ENCODE measurements around the gene ST6GALNAC3.

- TF ChIP-seq POLR2AphosphoS5 (IDR thresholded peaks at IDR 0.05) (no peak), CTCF (IDR thresholded peaks at IDR 0.05) (no peak), POLR2A (IDR thresholded peaks at IDR 0.05) (no peak)
These were observed 70.8 kb downstream of the ST6GALNAC3 start for GRCh38 chr1:76145332-76145731.
